ENCODE data around the gene FAXC.

The FAXC gene

DNA sequence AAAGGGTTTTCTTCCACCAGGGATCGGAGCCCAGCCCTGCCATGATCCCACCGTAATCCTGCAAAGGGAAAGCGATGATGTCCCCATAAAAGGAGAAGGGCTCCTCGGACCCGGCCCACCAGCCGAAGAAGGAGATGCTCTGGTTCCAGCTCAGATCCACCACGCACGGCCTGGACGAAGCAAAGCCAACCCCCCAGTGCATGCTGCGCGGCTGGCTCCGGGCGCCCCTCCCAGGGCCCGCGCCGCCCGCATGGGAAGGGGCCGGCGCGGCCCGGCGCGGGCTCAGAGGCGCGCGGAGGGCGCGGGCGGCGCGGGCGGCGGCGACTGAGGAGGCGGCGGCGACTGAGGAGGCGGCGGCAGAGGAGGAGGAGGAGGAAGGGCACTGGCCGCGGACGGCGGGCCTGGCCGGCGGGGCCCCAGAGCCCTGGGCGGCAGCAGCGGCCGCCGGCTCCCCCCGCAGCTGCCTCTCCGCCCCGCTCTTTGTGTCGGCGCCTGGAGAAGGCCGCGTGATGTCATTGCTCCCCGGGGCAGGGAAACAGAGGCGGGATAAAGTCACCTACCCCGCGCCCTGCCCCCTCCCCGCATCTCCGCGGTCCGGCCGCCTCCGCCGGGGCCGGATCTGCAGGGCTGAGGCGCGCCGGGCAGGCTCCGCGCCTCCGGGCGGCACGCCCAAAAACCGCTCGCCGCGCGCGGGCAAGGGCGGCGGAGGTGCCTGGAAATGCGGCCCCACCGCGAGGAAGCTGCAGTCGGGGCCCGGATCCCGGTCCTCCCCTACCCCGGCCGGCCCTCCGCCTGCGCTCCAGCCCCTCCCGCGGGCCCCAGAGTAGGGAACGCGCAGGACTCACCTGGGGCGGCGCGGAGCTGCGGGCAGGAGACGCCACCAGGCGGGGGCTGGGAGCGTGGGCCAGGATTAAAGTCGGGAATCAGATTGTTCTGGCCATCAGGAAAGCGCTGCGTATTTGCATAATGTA is at the start of gene FAXC:
Gene FAXC (minus strand): TSS at position 504 of the 971 bp plus-strand sequence. CDS start 302 bp downstream, at position 202.
- peaks cover 76% of the 10 kb centered on the region for H3K27me3 Mint-ChIP-seq (ENCODE audit: low read depth)
- no peak within 1 kb of the TSS for H3K27ac Mint-ChIP-seq
- H3K9me3 Mint-ChIP-seq = no peaks in the 10 kb centered on the region
- no peak within 1 kb of the TSS for H3K4me3 Mint-ChIP-seq
- peaks cover 4% of the 10 kb centered on the region for H3K4me1 Mint-ChIP-seq (ENCODE audit: low read depth)
- H3K36me3 Mint-ChIP-seq (ENCODE audit: low read depth) = peaks cover 2% of the 10 kb centered on the region

DNA sequence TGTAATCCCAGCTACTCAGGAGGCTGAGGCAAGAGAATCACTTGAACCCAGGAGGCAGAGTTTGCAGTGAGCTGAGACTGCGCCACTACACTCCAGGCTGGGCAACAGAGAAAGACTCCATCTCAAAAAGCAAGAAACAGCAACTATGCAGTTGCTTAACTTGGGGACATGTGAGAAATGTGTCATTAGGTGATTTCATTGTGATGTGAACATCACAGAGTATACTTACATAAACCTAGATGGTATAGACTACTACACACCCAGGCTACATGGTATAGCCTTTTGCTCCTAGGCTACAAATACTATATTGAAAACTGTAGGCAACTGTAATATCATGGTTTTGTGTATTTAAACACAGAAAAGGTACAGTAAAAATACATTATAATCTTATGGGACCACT is 47.8 kb upstream of the FAXC start:
- peaks cover 21% of the 10 kb centered on the region for H3K36me3 Mint-ChIP-seq (ENCODE audit: low read depth)
- peaks cover 9% of the 10 kb centered on the region for H3K4me1 Mint-ChIP-seq (ENCODE audit: low read depth)
- no peak overlapping the region for H3K4me3 Mint-ChIP-seq
- no peaks in the 10 kb centered on the region for H3K9me3 Mint-ChIP-seq
- no peaks in the 10 kb centered on the region for H3K27me3 Mint-ChIP-seq (ENCODE audit: low read depth)
- H3K27ac Mint-ChIP-seq = no peak overlapping the region

DNA sequence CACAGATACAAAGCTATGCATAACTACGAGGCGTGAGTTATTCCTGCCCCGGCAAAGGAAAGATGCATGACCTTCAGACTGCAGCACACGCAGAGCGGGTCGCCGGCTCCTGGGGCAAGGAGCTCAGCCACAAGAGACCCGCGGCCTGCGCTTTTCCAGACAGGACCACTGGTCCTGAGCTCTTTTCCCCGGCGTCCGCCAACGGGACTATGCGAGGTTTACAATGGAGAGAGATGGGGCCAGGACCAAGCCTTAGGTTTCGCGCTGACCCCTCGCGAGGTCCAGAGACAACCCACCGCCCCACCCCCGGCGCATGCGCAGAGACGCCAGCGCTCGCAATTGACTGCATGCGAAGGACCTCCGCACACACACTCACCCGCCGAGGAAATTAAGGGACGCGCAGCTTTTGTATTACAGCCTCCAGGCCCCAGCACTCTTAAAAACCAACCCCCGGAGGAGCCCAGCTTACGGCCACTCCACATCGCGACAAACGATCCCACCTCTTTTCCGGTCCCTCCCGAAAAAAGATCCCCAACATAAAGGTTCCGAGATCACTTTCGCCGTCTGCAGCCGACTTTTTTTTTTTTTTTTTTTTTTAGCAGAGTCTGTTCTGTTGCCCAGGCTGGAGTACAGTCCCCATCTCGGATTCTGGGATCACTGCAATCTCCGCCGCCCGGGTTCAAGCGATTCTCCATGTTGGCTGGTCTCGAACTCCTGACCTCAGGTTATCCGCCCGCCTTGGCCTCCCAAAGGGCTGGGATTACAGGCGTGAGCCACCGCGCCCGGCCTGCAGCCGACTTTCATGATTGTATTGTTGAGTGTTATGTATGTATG is 44.4 kb upstream of the FAXC start, which contains the start of gene COQ3:
Gene COQ3 (minus strand): TSS at position 498 of the 834 bp plus-strand sequence. CDS start 16 bp downstream, at position 482.
- Mint-ChIP-seq H3K27me3 (ENCODE audit: low read depth) (no peaks in the 10 kb centered on the region), H3K36me3 (ENCODE audit: low read depth) (peaks cover 4% of the 10 kb centered on the region), H3K27ac (peak within 1 kb of the TSS; percentile 83), H3K9me3 (no peaks in the 10 kb centered on the region), H3K4me1 (ENCODE audit: low read depth) (peaks cover 10% of the 10 kb centered on the region), H3K4me3 (peak within 1 kb of the TSS; percentile 93)

DNA sequence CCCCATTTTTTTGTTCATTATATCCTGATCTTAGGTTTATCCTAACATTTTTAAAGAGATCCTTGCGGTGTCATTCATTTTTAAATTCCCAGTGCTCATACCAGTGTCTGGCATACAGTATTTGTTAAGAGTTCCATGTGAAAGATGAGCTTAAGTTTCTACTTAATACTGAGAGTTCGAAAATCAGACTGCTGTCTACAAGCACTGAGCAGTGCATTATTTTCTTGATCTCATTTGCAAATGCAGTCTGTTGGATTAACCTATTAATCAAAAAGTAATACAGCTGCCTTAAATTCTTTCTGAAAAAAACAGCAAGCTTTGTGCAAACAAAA is 43.9 kb upstream of the FAXC start:
- H3K36me3 Mint-ChIP-seq (ENCODE audit: low read depth) = peaks cover 4% of the 10 kb centered on the region
- no peaks in the 10 kb centered on the region for H3K27me3 Mint-ChIP-seq (ENCODE audit: low read depth)
- H3K4me3 Mint-ChIP-seq = peak overlapping the region; percentile 93
- peaks cover 10% of the 10 kb centered on the region for H3K4me1 Mint-ChIP-seq (ENCODE audit: low read depth)
- H3K27ac Mint-ChIP-seq = no peak overlapping the region
- no peaks in the 10 kb centered on the region for H3K9me3 Mint-ChIP-seq

DNA sequence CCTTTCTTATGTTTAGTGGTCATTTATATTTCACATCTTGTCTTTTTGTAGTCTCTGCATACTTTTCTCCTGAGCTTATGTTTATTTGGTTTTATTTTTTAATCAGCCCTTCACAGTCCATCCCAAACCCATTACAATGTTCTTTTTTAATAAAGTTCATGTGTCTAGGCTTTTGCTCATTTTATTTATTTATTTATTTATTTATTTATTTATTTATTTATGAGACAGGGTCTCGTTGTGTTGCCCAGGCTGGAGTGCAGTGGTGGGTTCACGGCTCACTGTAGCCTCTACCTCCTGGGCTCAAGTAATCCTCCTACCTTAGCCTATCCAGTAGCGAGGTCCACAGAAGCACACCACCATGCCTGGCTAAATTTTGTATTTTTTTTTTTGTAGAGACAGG is 41.4 kb upstream of the FAXC start:
- Mint-ChIP-seq H3K27ac (no peak overlapping the region), H3K4me1 (ENCODE audit: low read depth) (peaks cover 10% of the 10 kb centered on the region), H3K36me3 (ENCODE audit: low read depth) (no peaks in the 10 kb centered on the region), H3K27me3 (ENCODE audit: low read depth) (no peaks in the 10 kb centered on the region), H3K9me3 (no peaks in the 10 kb centered on the region), H3K4me3 (no peak overlapping the region)

DNA sequence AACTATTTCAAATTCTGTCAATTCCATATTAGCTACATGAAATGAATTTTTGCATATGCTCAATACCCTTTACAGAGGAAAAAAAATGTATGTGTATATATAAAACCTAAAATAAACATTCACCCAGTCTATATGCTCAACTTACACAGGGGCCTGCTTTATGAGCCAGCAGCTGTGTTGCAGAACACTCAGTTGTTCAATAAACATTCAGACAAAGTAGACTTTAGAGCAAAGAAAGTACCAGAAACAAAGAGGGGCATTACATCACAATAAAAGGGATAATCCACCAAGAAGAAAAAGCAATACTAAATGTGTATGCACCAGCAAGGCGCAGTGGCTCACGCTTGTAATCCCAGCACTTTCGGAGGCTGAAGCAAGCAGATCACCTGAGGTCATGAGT is 35.0 kb upstream of the FAXC start:
- Mint-ChIP-seq H3K9me3 (no peaks in the 10 kb centered on the region), H3K4me3 (no peak overlapping the region), H3K27me3 (ENCODE audit: low read depth) (no peaks in the 10 kb centered on the region), H3K27ac (no peak overlapping the region), H3K36me3 (ENCODE audit: low read depth) (peaks cover 2% of the 10 kb centered on the region), H3K4me1 (ENCODE audit: low read depth) (peaks cover 1% of the 10 kb centered on the region)

DNA sequence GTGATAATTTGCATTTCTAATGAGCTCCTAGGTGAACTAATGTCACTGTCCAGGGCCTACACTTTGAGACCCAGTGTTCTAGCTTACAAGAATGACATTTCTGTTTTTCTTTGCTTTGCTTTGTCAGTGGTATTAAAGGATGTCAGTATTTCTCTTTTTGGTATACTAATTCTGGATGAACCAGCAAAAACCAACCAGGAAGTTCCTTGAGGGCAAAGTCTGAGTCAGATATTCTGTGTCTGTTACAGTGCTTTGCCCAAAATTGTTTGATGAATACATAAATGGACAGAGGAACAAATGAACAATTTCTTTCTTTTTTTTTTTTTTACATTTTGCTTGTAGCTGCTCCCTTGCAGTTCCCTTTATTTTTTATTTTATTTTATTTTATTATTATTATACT is 29.2 kb upstream of the FAXC start:
- Mint-ChIP-seq H3K36me3 (ENCODE audit: low read depth) (peaks cover 2% of the 10 kb centered on the region), H3K27ac (no peak overlapping the region), H3K9me3 (no peaks in the 10 kb centered on the region), H3K27me3 (ENCODE audit: low read depth) (no peaks in the 10 kb centered on the region), H3K4me1 (ENCODE audit: low read depth) (no peaks in the 10 kb centered on the region), H3K4me3 (no peak overlapping the region)

DNA sequence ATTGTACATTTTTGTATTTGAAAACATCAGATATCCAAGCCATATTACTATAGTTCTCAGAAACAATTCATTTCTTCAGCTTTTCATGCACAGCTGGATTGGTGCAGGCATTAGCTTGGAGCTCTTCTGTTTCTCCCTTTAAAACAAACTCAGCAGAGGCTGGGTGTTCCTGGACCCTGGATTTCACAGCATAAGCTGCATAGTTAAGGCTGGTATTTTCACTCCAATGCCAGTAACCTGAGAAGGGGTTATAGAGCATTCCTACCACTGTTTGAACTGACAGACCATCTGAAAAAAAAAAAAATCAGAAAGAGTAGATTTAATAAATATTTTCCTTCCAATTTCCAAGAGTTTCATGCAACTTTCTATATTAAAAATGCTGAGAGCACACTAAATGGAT is 20.1 kb upstream of the FAXC start:
- Mint-ChIP-seq H3K4me3 (no peak overlapping the region), H3K27me3 (ENCODE audit: low read depth) (no peaks in the 10 kb centered on the region), H3K9me3 (no peaks in the 10 kb centered on the region), H3K36me3 (ENCODE audit: low read depth) (no peaks in the 10 kb centered on the region), H3K27ac (no peak overlapping the region), H3K4me1 (ENCODE audit: low read depth) (no peaks in the 10 kb centered on the region)

DNA sequence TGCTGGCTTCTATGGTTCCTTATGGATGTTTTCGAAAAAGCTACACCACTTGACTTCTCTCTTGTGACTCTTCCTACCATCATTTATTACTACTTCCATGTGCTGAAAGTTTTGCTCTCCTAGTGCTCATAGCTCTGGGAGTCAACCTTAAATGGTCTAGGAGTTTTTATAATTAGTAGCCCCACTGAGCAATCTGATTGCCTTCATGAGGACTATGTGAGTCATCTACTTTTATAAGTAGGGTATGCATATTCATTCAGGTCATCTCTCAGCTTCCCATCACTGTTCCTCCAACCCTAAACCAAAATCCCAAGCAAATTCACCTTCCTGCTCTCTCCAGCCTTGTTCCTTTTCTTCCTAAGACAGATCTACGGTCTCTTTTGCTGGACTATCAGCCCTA is 17.4 kb upstream of the FAXC start:
- no peaks in the 10 kb centered on the region for H3K9me3 Mint-ChIP-seq
- no peak overlapping the region for H3K4me3 Mint-ChIP-seq
- no peak overlapping the region for H3K27ac Mint-ChIP-seq
- H3K27me3 Mint-ChIP-seq (ENCODE audit: low read depth) = no peaks in the 10 kb centered on the region
- H3K4me1 Mint-ChIP-seq (ENCODE audit: low read depth) = peaks cover 9% of the 10 kb centered on the region
- H3K36me3 Mint-ChIP-seq (ENCODE audit: low read depth) = no peaks in the 10 kb centered on the region

DNA sequence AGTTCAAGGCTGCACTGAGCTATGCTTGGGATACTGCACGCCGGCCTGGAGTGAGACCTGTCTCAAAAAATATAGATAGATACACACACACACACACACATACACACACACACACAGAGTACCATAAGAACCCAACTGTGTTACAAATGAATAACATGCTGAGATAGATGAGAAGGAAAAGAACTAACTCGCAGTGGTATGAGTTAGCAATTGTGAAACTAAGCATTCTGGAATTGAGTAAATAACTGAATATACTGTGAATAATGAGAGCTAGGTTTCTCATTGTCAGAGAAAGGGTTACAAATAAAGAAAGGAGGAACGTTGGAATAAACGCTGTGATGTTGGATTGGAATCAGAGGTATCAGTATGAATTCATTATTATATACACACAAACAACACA is 14.6 kb upstream of the FAXC start:
- Mint-ChIP-seq H3K27ac (no peak overlapping the region), H3K36me3 (ENCODE audit: low read depth) (no peaks in the 10 kb centered on the region), H3K9me3 (no peaks in the 10 kb centered on the region), H3K27me3 (ENCODE audit: low read depth) (peaks cover 3% of the 10 kb centered on the region), H3K4me1 (ENCODE audit: low read depth) (peaks cover 9% of the 10 kb centered on the region), H3K4me3 (no peak overlapping the region)

DNA sequence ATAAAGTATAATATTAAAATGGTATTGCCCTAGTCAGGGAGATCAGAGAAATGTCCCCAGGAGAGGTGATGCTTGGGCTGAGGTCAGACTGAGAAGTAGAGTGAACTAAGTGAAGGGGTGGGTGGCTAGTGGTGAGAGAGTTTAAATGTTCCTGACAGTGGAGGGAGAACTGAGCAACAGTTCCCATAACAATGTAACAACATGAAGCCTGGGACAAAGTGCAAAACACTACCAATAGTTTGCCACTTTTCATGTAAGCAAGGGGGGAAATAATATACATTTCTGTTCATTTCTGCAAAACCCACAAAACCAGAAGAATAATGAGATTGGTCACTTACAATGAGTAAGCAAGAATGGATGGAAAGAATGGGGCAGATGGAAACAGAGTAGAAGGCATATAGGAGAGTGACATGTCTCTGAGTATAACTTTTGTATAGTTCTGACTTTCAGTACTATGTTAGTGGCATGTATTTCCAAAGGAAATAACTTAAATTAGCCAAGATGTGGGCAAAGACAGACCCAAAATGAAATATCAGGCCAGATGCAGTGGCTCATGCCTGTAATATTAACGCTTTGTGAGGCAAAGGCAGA is 13.3 kb upstream of the FAXC start:
- no peaks in the 10 kb centered on the region for H3K36me3 Mint-ChIP-seq (ENCODE audit: low read depth)
- H3K27me3 Mint-ChIP-seq (ENCODE audit: low read depth) = peaks cover 5% of the 10 kb centered on the region
- no peaks in the 10 kb centered on the region for H3K9me3 Mint-ChIP-seq
- no peak overlapping the region for H3K27ac Mint-ChIP-seq
- H3K4me1 Mint-ChIP-seq (ENCODE audit: low read depth) = peaks cover 9% of the 10 kb centered on the region
- H3K4me3 Mint-ChIP-seq = no peak overlapping the region

DNA sequence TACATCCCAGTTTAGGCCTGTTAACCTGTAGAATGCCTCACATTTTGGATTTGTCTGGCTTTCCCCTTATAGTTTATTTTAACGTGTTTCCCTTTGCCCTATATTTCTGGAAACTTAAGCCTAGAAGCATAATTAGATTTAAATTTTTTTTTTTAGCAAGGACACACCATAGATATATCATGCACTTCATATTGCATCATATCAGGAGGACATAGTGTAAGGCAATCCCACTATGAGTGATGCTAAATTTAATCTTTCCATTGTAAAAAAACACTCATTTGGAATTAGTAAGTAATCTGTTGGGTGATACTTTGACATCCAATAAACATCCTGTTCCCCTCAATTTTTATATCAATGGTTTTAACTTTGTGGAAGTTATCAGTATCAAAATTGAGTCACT is 10.3 kb upstream of the FAXC start:
- H3K27ac Mint-ChIP-seq = no peak overlapping the region
- no peaks in the 10 kb centered on the region for H3K9me3 Mint-ChIP-seq
- H3K4me3 Mint-ChIP-seq = no peak overlapping the region
- H3K4me1 Mint-ChIP-seq (ENCODE audit: low read depth) = peaks cover 9% of the 10 kb centered on the region
- H3K27me3 Mint-ChIP-seq (ENCODE audit: low read depth) = peaks cover 29% of the 10 kb centered on the region
- H3K36me3 Mint-ChIP-seq (ENCODE audit: low read depth) = no peaks in the 10 kb centered on the region

DNA sequence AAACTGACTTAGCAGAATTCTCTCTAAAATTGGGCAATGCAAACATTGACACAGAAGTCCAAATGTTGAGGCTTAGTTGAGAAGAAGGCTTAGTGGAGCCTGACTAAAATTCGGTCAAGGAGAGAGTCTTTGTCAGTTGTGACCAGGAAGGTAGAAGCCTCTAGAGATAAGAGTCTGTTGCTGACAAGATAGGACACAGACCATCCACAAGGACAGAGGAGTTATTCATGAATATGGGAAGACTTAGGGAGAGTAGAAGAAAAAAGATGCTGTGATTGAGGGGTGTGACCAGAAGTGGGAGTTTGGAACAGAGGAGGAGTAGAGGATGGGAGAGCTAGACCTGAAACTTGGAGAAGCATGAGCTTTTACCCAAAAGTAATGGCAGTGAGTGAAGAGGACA is 7.2 kb upstream of the FAXC start:
- H3K9me3 Mint-ChIP-seq = no peaks in the 10 kb centered on the region
- H3K27me3 Mint-ChIP-seq (ENCODE audit: low read depth) = peaks cover 51% of the 10 kb centered on the region
- H3K36me3 Mint-ChIP-seq (ENCODE audit: low read depth) = no peaks in the 10 kb centered on the region
- no peak overlapping the region for H3K4me3 Mint-ChIP-seq
- no peaks in the 10 kb centered on the region for H3K4me1 Mint-ChIP-seq (ENCODE audit: low read depth)
- no peak overlapping the region for H3K27ac Mint-ChIP-seq

DNA sequence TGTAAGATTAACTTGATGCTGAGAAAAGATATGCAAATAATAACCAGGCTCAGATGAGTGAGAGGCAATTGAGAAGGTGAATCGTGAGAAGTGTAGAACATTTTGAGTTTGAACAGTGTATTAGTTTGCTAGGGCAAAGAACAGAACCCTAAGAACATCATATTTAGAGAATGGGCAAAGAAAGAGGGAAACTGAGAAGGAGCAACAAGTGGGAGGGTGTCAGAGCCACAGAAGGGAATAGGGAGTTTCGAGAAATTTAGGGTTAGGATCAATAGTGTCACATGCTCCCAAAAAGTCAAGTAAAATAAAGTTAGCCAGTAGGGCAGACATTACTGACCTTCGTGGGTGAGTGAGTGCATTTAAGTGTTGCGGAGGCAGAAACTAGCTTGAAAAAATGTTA is 5.5 kb upstream of the FAXC start:
- peaks cover 4% of the 10 kb centered on the region for H3K4me1 Mint-ChIP-seq (ENCODE audit: low read depth)
- H3K27ac Mint-ChIP-seq = no peak overlapping the region
- no peak overlapping the region for H3K4me3 Mint-ChIP-seq
- no peaks in the 10 kb centered on the region for H3K9me3 Mint-ChIP-seq
- peaks cover 64% of the 10 kb centered on the region for H3K27me3 Mint-ChIP-seq (ENCODE audit: low read depth)
- H3K36me3 Mint-ChIP-seq (ENCODE audit: low read depth) = peaks cover 2% of the 10 kb centered on the region
